HFF-Myc (cell line): ENCODE measurements around the gene METAP1D.

ENCODE experiments used
- DNase-seq: peaks from one replicate; pipeline ENCODE4 v3.0.0-alpha.2; 2011; ENCODE audit warnings: low read depth; ENCODE audit errors: extremely low read depth
- H3K4me3 ChIP-seq: replicated peaks from 2 replicates; pipeline ENCODE4 v1.5.1; 2011; ENCODE audit warnings: low read depth, mild to moderate bottlenecking, control low read depth, low read length
- CTCF ChIP-seq: IDR thresholded peaks from 2 replicates; pipeline ENCODE4 v1.5.1; 2012; ENCODE audit warnings: mild to moderate bottlenecking, low read depth, low read length, control low read depth; ENCODE audit errors: missing control alignments

The METAP1D gene

DNA sequence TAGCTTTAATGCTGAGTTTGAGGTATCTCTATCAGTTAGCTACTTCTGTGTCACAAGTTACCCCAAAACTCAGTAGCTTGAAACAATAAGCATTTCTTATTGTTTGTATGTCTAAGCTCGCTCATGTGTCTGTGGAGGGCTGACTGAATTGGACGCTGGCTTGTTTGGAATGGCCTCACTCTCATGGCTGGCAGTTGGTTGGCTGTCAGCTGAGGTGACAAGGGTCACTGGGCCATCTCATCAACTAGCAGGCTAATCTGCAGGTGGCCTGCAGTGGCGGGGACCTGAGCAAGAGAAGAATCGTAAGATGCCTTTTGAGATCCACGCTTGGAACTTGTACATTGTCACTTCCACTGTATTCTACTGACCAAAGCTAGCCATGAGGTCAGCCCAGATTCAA lies 116.4 kb downstream of the METAP1D start:
- TF ChIP-seq CTCF = no peak
- DNase-seq = no peak
- H3K4me3 ChIP-seq = no peak overlapping the region

GRCh38 chr2:172119089-172119488 lies 119.3 kb downstream of the METAP1D start:
- H3K4me3 ChIP-seq = no peak overlapping the region
- DNase-seq = no peak
- TF ChIP-seq CTCF = no peak

- no peak for DNase-seq
- TF ChIP-seq CTCF = no peak
- no peak overlapping the region for H3K4me3 ChIP-seq
Observed at GRCh38 chr2:172120118-172120517, 120.4 kb downstream of the METAP1D start.

GRCh38 chr2:172128484-172128883 lies 128.7 kb downstream of the METAP1D start:
- no peak for DNase-seq
- no peak for TF ChIP-seq CTCF
- no peak overlapping the region for H3K4me3 ChIP-seq

- H3K4me3 ChIP-seq = no peak overlapping the region
- no peak for TF ChIP-seq CTCF
- no peak for DNase-seq
Observed at GRCh38 chr2:172129404-172129803, 129.7 kb downstream of the METAP1D start.
